H1 (cell line): ENCODE measurements around the gene ELOVL6. TPM values are rescaled to one million over a fixed set of nuclear protein-coding genes. Genes with fewer than 3 reads are reported as not detected.

ENCODE experiments used
- CTCF ChIA-PET: fragments of 300-600 bp; sonication (Branson Sonifier 250); formaldehyde crosslinking; loops from one replicate; lab custom pipeline; 2021; ENCODE audit not compliant: partially characterized antibody; lab: Charles Lee
- POLR2A ChIA-PET: fragments of 300-600 bp; sonication (Branson Sonifier 250); formaldehyde crosslinking; loops from one replicate; lab custom pipeline; 2021; ENCODE audit warnings: inconsistent platforms; ENCODE audit not compliant: partially characterized antibody; lab: Charles Lee
- DNase-seq, 2 experiments: peaks; one replicate each; pipeline versions ENCODE4 v3.0.0 to v3.0.0-alpha.2; 2010 to 2022; ENCODE audit warnings: low spot score in 2 of 2, low read depth in 1 of 2, mixed read lengths in 1 of 2
- FAIRE-seq: peaks from 2 replicates; lab custom pipeline; 2011; peaks lifted over from hg19 to GRCh38; lab: Jason Lieb, UNC
- H2AFZ ChIP-seq: 2 replicates; pipeline ENCODE4 v1.8.1; 2012; ENCODE audit warnings: low read length, inconsistent platforms
- H2AK5ac ChIP-seq: 2 replicates; pipeline ENCODE4 v1.6.1; 2013; ENCODE audit warnings: low read depth, low read length
- H2BK120ac ChIP-seq: replicated peaks from 2 replicates; pipeline ENCODE3; 2013; ENCODE audit warnings: low read depth, low read length, inconsistent platforms
- H2BK12ac ChIP-seq: 2 replicates; pipeline ENCODE4 v1.6.1; 2013; ENCODE audit warnings: low read depth, low read length
- H2BK15ac ChIP-seq: 2 replicates; pipeline ENCODE4 v1.6.1; 2013; ENCODE audit warnings: low read length
- H2BK20ac ChIP-seq: 2 replicates; pipeline ENCODE4 v1.6.1; 2013; ENCODE audit warnings: low read length
- H2BK5ac ChIP-seq: 2 replicates; pipeline ENCODE4 v1.6.1; 2013; ENCODE audit warnings: low read depth, low read length
- H3K14ac ChIP-seq: 2 replicates; pipeline ENCODE4 v1.6.1; 2013; ENCODE audit warnings: inconsistent platforms; ENCODE audit not compliant: insufficient read length
- H3K18ac ChIP-seq: 2 replicates; pipeline ENCODE4 v1.6.1; 2013; ENCODE audit warnings: low read length; ENCODE audit errors: extremely low read depth
- H3K23ac ChIP-seq: 2 replicates; pipeline ENCODE4 v1.6.1; 2013; ENCODE audit warnings: inconsistent platforms; ENCODE audit not compliant: insufficient read length
- H3K23me2 ChIP-seq: 2 replicates; pipeline ENCODE4 v1.6.1; 2013; ENCODE audit warnings: low read depth, low read length
- H3K27ac ChIP-seq: 2 replicates; pipeline ENCODE4 v1.6.1; 2011; ENCODE audit warnings: low read depth, low read length, inconsistent platforms
- H3K27me3 ChIP-seq, 4 experiments: replicated peaks in 1 of 4; 1 replicate in 1 of 4; 2 replicates in 3 of 4; pipeline versions ENCODE4 v1.6.1 to v1.8.1; 2011 to 2013; ENCODE audit warnings: low read length in 3 of 4, mild to moderate bottlenecking in 3 of 4, inconsistent platforms in 2 of 4, mixed read lengths in 2 of 4, moderate library complexity in 1 of 4; ENCODE audit not compliant: control insufficient read depth in 3 of 4, insufficient read depth in 3 of 4; ENCODE audit errors: extremely low read depth in 1 of 4
- H3K36me3 ChIP-seq, 4 experiments: 2 replicates each; pipeline versions ENCODE4 v1.6.1 to v1.8.1; 2011 to 2013; ENCODE audit warnings: mild to moderate bottlenecking in 4 of 4, low read length in 3 of 4, moderate library complexity in 2 of 4, control low read depth in 1 of 4, inconsistent platforms in 1 of 4; ENCODE audit not compliant: insufficient read depth in 4 of 4, control insufficient read depth in 2 of 4
- H3K4ac ChIP-seq: replicated peaks from 2 replicates; pipeline ENCODE3; 2013; ENCODE audit warnings: low read length, low read depth, mixed read lengths, inconsistent platforms; ENCODE audit not compliant: insufficient read length
- H3K4me1 ChIP-seq, 4 experiments: replicated peaks in 1 of 4; 1 replicate in 1 of 4; 2 replicates in 3 of 4; pipeline versions ENCODE4 v1.6.1 to v1.8.1; 2011 to 2013; ENCODE audit warnings: low read length in 3 of 4, inconsistent platforms in 2 of 4, mixed read lengths in 1 of 4; ENCODE audit not compliant: insufficient read depth in 4 of 4, control insufficient read depth in 3 of 4
- H3K4me2 ChIP-seq, 2 experiments: 2 replicates each; pipeline versions ENCODE4 v1.6.1 to v1.8.1; 2011 to 2013; ENCODE audit warnings: low read depth in 2 of 2, low read length in 2 of 2, control low read depth in 1 of 2, inconsistent platforms in 1 of 2, mild to moderate bottlenecking in 1 of 2; ENCODE audit not compliant: insufficient read depth in 1 of 2
- H3K4me3 ChIP-seq, 4 experiments: fragments of 200-600, 300-600 bp in 1 of 4; sonication (generic), shearing (Covaris generic), sonication (Bioruptor Twin) in 1 of 4; 2 replicates each; pipeline versions ENCODE4 v1.5.1 to v1.8.1; 2011 to 2016; ENCODE audit warnings: low read length in 4 of 4, low read depth in 3 of 4, control low read depth in 2 of 4, inconsistent platforms in 2 of 4, mild to moderate bottlenecking in 2 of 4, mixed read lengths in 1 of 4, moderate library complexity in 1 of 4; ENCODE audit not compliant: insufficient read depth in 2 of 4; ENCODE audit errors: extremely low read depth in 1 of 4
- H3K56ac ChIP-seq: replicated peaks from 2 replicates; pipeline ENCODE3; 2013; ENCODE audit warnings: low read depth, mild to moderate bottlenecking, mixed read lengths, low read length, inconsistent platforms; ENCODE audit not compliant: insufficient read length
- H3K79me1 ChIP-seq: 2 replicates; pipeline ENCODE4 v1.6.1; 2013; ENCODE audit warnings: low read depth, low read length, control low read depth
- H3K79me2 ChIP-seq, 2 experiments: 2 replicates each; pipeline versions ENCODE4 v1.6.1 to v1.8.1; 2012 to 2013; ENCODE audit warnings: low read length in 2 of 2, mild to moderate bottlenecking in 2 of 2, inconsistent platforms in 1 of 2; ENCODE audit not compliant: insufficient read depth in 2 of 2, control insufficient read depth in 1 of 2
- H3K9ac ChIP-seq, 4 experiments: replicated peaks in 1 of 4; 1 replicate in 1 of 4; 2 replicates in 3 of 4; pipeline versions ENCODE4 v1.6.1 to v1.8.1; 2011 to 2013; ENCODE audit warnings: low read depth in 3 of 4, low read length in 3 of 4, control low read depth in 2 of 4, mild to moderate bottlenecking in 2 of 4, moderate library complexity in 2 of 4, inconsistent platforms in 1 of 4; ENCODE audit errors: extremely low read depth in 1 of 4
- H3K9me3 ChIP-seq, 2 experiments: 2 replicates each; pipeline versions ENCODE4 v1.6.1 to v1.8.1; 2012 to 2013; ENCODE audit warnings: mild to moderate bottlenecking in 2 of 2, moderate library complexity in 2 of 2, control low read depth in 1 of 2, inconsistent platforms in 1 of 2, low read depth in 1 of 2, low read length in 1 of 2, mixed read lengths in 1 of 2; ENCODE audit not compliant: insufficient read depth in 2 of 2
- H4K20me1 ChIP-seq, 2 experiments: replicated peaks in 1 of 2; 2 replicates each; pipeline versions ENCODE3 to v1.8.1; 2011 to 2013; ENCODE audit warnings: inconsistent platforms in 2 of 2, low read length in 2 of 2, mild to moderate bottlenecking in 1 of 2; ENCODE audit not compliant: insufficient read depth in 2 of 2, control insufficient read depth in 1 of 2
- H4K5ac ChIP-seq: 2 replicates; pipeline ENCODE4 v1.6.1; 2013; ENCODE audit warnings: low read length, low read depth, mixed read lengths, inconsistent platforms; ENCODE audit not compliant: insufficient read length
- H4K8ac ChIP-seq: 2 replicates; pipeline ENCODE4 v1.8.0; 2013; ENCODE audit warnings: mild to moderate bottlenecking, moderate library complexity, low read length, inconsistent platforms; ENCODE audit not compliant: insufficient read depth; ENCODE audit errors: extremely low read depth
- H4K91ac ChIP-seq: replicated peaks from 2 replicates; pipeline ENCODE3; 2013; ENCODE audit warnings: low read length, mixed read lengths, inconsistent platforms; ENCODE audit not compliant: insufficient read length
- ATF2 ChIP-seq: IDR thresholded peaks from 2 replicates; pipeline ENCODE4 v1.6.1; 2012; ENCODE audit warnings: low read length, inconsistent platforms
- CHD1 ChIP-seq: IDR thresholded peaks from 2 replicates; pipeline ENCODE4 v1.6.1; 2012; ENCODE audit warnings: low read depth, low read length, improper control_type of control experiment
- CREB1 ChIP-seq: IDR thresholded peaks from 2 replicates; pipeline ENCODE4 v1.6.1; 2012; ENCODE audit warnings: inconsistent platforms
- EGR1 ChIP-seq: IDR thresholded peaks from 2 replicates; pipeline ENCODE4 v1.6.1; 2011; ENCODE audit warnings: low read depth, low read length, borderline replicate concordance
- HDAC2 ChIP-seq, 2 experiments: fragments of 300-600 bp in 1 of 2; sonication (generic) in 1 of 2; IDR thresholded peaks; 2 replicates each; pipeline ENCODE4 v1.6.1; 2011 to 2012; ENCODE audit warnings: low read depth in 2 of 2, low read length in 2 of 2, mild to moderate bottlenecking in 2 of 2, moderate library complexity in 2 of 2, borderline replicate concordance in 1 of 2, inconsistent platforms in 1 of 2
- KDM4A ChIP-seq: IDR thresholded peaks from one replicate; pipeline ENCODE4 v1.7.1; 2012; ENCODE audit warnings: low read depth, mild to moderate bottlenecking, moderate library complexity, low read length, inconsistent platforms; ENCODE audit not compliant: severe bottlenecking
- NRF1 ChIP-seq: IDR thresholded peaks from 2 replicates; pipeline ENCODE4 v1.6.1; 2011; ENCODE audit warnings: mild to moderate bottlenecking, low read depth, low read length, improper control_type of control experiment
- POU5F1 ChIP-seq: IDR thresholded peaks from 2 replicates; pipeline ENCODE4 v1.6.1; 2011; ENCODE audit warnings: low read depth, mild to moderate bottlenecking, low read length, moderate library complexity
- SIRT6 ChIP-seq: IDR thresholded peaks from one replicate; pipeline ENCODE4 v1.7.1; 2012; ENCODE audit warnings: low read length, inconsistent platforms
- USF2 ChIP-seq: IDR thresholded peaks from 2 replicates; pipeline ENCODE4 v1.6.1; 2011; ENCODE audit warnings: low read length, improper control_type of control experiment
- WGBS, 2 experiments: shearing (Covaris generic) in 1 of 2; methylation state at CpG; one replicate each; pipeline versions ENCODE4 v1.1.6 to v1.1.7; 2013 to 2015; ENCODE audit warnings: low lambda C conversion rate in 2 of 2, mixed read lengths in 2 of 2, inconsistent platforms in 1 of 2, low coverage in 1 of 2, missing lambda C conversion rate in 1 of 2; ENCODE audit not compliant: insufficient replicate concordance in 2 of 2, insufficient coverage in 1 of 2, insufficient read length in 1 of 2; ENCODE audit errors: extremely low coverage in 1 of 2, missing lambda C conversion rate in 1 of 2; 5-methylcytosine and 5-hydroxymethylcytosine counted together
- polyA plus RNA-seq, 7 experiments: library from polyadenylated mRNA; depleted of rRNA in 3 of 7; stranded (reverse) in 5 of 7; unstranded in 2 of 7; fragments of >200 nt in 5 of 7; fragments of 200-250 nt in 2 of 7; gene quantifications; 1 replicate in 5 of 7; 2 replicates in 1 of 7; 4 replicates in 1 of 7; pipeline versions ENCODE4 v1.2.1 to v1.2.3, GENCODE V29; 2011 to 2013; ENCODE audit warnings: missing spikeins in 2 of 7, mixed read lengths in 2 of 7
- total RNA-seq: library from RNA; stranded (reverse); fragmentation: NEBNext Ultra II Directional; extraction: Animal tissue kit (Norgen Biotek cat#: 25700); gene quantifications from 2 replicates; pipeline ENCODE4 v1.2.1, GENCODE V29; 2021

ELOVL6 gene
- total and polyA plus RNA-seq, 2 of the 8 experiments (the other 6 are each of a cell fraction or from before 2014, with no cell fraction given), result 27.8 to 86.6 TPM

GRCh38 chr4:110033355-110034025 lies 164.9 kb downstream of the ELOVL6 start:
- Histone ChIP-seq H3K23me2 (no peaks in the 10 kb centered on the region; the same call in 1 of the 2 replicates), H3K9me3 (no peaks in the 10 kb centered on the region), H3K4ac (no peak overlapping the region), H3K14ac (no peak overlapping the region), H2AK5ac (no peak overlapping the region), H4K8ac (no peak overlapping the region), H3K56ac (no peak overlapping the region), H3K36me3 (no peaks in the 10 kb centered on the region), H2BK20ac (no peak overlapping the region), H4K91ac (no peak overlapping the region), H3K4me1 (no peaks in the 10 kb centered on the region), H3K27me3 (no peaks in the 10 kb centered on the region), H2BK15ac (no peak overlapping the region), H4K5ac (no peak overlapping the region), H3K79me1 (no peaks in the 10 kb centered on the region), H3K27ac (no peak overlapping the region), H4K20me1 (no peaks in the 10 kb centered on the region), H2BK5ac (no peak overlapping the region), H3K9ac (no peak overlapping the region), H3K23ac (no peak overlapping the region), H3K4me3 (no peak overlapping the region), H2AFZ (no peak overlapping the region), H3K79me2 (no peaks in the 10 kb centered on the region), H2BK12ac (no peak overlapping the region), H3K4me2 (no peak overlapping the region), H3K18ac (no peak overlapping the region), H2BK120ac (no peak overlapping the region)
- no peak for FAIRE-seq
- ChIA-PET CTCF (interaction anchor here (1.0 to 2.5 kb wide), 3 partner anchors 9 to 476 kb away, joined by 3 to 7 read pairs (median 7); no protein-coding TSS in a partner anchor), POLR2A (no interaction called here)
- no peak for DNase-seq
- 87% methylated on average over 8 of the region's 8 CpGs; no CpG with 5 or more reads in 1 of the 2 experiments for WGBS, 2 experiments
- no peak for TF ChIP-seq HDAC2 (IDR thresholded peaks at IDR 0.05; ENCODE audit: borderline replicate concordance in 1 of 2, low read depth in 2 of 2, low read length in 2 of 2)
- TF ChIP-seq ATF2, result no peak
- TF ChIP-seq NRF1, result no peak
- TF ChIP-seq POU5F1, result no peak
- TF ChIP-seq USF2, result no peak
- TF ChIP-seq SIRT6, result no peak
- no peak for TF ChIP-seq KDM4A
- TF ChIP-seq CHD1, result no peak
- no peak for TF ChIP-seq EGR1
- no peak for TF ChIP-seq CREB1
